ENCODE results near the gene TOMM40L.

GRCh38 chr1:161266836-161267235 is 41.0 kb downstream of the TOMM40L start:
- TF ChIP-seq CTCF (IDR thresholded peaks at IDR 0.05; ENCODE audit: low read length), result no peak
- no peak for TF ChIP-seq EZH2 (IDR thresholded peaks at IDR 0.05; ENCODE audit: borderline replicate concordance, low read length)
